Measurements from ENCODE around the gene CDNF.
A peak's percentile ranks its signal among the peaks of the same experiment; 100 is the strongest.

The CDNF gene

DNA sequence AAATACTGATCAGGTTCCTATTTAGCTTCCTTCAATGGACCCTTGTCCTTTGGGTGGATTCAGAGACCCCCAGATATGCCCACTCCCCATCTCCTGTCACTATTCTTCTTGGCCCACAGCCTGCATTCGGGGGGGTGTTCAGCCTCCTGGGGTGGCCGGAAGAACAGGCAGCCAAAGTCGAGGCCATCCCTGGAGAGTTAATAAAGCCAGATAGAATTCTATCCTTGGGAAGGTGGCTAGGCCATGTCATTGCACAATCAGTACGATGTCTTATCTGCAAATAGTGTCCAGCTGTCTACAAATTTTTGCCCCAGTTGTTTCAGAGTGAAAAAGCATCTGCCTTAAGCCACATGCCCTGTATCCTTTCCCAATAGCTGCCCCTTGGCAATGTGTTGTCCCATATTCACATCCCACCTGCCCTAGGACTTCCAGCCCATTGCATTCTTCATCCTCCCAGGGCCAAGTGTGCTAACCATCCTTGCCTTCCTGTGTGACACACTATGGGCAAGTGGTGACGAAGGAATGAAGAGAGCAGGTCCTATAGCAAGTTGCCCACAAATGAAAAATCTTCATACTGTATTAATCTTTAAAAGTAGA, 53.3 kb downstream of the CDNF start:
- DNase-seq (ENCODE audit: extremely low read depth, low read depth) = no peak
- TF ChIP-seq, protein P1, sequence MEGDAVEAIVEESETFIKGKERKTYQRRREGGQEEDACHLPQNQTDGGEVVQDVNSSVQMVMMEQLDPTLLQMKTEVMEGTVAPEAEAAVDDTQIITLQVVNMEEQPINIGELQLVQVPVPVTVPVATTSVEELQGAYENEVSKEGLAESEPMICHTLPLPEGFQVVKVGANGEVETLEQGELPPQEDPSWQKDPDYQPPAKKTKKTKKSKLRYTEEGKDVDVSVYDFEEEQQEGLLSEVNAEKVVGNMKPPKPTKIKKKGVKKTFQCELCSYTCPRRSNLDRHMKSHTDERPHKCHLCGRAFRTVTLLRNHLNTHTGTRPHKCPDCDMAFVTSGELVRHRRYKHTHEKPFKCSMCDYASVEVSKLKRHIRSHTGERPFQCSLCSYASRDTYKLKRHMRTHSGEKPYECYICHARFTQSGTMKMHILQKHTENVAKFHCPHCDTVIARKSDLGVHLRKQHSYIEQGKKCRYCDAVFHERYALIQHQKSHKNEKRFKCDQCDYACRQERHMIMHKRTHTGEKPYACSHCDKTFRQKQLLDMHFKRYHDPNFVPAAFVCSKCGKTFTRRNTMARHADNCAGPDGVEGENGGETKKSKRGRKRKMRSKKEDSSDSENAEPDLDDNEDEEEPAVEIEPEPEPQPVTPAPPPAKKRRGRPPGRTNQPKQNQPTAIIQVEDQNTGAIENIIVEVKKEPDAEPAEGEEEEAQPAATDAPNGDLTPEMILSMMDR (IDR thresholded peaks at IDR 0.05; ENCODE audit: low read depth, low read length) = no peak

DNA sequence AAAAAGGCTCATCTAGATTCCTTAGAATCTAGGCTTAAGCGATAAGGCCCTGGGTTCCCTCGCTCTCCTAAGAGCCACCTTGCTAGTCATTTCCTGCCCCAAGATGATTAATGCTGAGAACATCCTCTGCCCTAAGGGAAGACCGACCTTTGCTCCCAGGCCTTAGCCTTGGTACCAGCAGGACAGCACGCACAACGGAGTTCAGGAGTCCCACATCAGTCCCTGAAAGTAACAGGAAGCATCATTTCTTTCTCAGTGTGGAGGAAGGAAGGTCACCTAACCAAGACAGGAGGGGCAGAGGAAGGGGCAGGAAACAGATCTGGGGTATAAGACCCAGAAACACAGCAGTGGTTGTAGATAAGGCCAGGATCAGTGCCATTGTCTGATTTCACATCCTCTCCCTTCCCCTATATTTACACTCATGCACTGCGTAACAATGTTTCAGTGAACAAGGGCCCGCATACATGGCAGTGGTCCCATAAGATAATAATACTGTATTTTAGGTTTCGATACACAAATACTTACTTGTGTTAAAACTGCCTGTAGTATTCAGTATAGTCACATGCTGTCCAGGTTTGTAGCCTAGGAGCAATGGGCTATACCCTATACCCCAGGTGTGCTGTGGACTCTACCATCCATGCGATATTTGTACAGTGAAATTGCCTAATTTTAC, 55.0 kb downstream of the CDNF start:
- DNase-seq (ENCODE audit: extremely low read depth, low read depth) = no peak
- TF ChIP-seq, protein P1 (IDR thresholded peaks at IDR 0.05; ENCODE audit: low read depth, low read length) = no peak

DNA sequence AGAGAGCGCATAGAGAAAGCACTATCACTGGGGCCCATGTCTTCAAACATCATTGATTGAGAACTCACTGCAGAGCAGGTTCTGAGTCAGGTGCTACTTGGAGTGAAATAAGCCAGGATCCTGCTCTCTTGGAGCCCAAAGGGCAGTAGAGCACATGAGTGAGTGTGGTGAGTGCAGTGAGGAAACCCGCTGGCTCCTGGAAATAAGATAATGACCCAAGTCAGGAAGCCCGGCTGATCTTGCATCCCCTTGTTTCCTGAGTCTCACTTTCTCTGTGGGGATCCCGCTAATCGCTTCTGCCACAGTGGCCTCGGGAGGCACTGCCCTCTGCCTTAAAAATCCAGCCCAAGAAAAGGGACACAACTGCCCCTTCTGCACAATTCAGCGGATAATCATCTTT, 56.1 kb downstream of the CDNF start:
- TF ChIP-seq, protein P1 (IDR thresholded peaks at IDR 0.05; ENCODE audit: low read depth, low read length) = no peak
- DNase-seq (ENCODE audit: extremely low read depth, low read depth) = no peak

DNA sequence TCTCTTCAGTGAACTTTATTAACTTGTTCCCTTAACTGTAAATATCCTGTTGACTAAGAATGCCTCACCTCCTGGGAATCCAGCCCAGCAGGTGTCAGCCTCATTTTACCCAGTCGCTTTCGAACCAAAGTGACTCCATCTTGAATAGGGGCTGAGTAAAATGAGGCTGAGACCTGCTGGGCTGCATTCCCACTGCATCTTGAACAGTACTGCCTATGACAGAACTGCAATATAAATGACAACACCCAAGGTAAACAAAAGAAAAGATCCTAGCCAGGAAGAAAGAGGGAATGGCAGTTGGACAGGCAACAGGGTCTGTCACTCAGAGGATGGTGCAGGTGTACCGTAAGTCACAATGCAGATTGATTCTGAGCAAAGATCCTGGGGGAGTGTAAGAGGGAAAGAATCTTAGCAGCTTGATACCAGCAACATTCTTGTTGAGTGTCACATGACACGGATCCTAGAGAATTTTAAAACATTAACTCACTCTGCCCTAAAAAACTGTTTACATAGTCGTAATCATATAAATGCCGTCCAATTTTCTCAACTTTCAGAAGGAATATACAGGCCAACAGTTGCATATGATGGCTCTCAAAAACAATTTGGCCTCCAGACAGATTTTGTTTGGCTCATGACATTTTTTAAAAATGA, 58.7 kb downstream of the CDNF start:
- peak; percentile 68 for DNase-seq (ENCODE audit: extremely low read depth, low read depth)
- TF ChIP-seq, protein P1 (IDR thresholded peaks at IDR 0.05; ENCODE audit: low read depth, low read length) = no peak

DNA sequence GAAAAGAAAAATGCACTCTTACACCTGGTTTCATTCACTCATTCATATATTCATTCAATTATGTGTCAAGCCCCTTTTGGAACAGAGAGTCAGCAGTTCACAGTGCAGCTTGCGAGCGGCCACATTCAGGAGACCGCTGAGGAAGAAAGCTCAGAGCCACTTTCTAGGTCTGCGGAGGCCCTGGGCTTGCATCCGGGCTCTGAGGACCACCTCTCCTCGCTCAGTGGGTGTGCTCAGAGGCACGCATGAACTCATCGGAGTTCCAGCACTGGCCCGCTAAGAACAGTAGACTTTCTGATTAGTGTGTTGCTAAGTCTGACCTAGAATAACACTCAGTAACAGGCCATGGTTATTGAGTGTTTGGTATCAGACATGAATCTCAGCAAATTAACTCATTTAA, 61.3 kb downstream of the CDNF start:
- TF ChIP-seq, protein P1 (IDR thresholded peaks at IDR 0.05; ENCODE audit: low read depth, low read length) = no peak
- DNase-seq (ENCODE audit: extremely low read depth, low read depth) = no peak

DNA sequence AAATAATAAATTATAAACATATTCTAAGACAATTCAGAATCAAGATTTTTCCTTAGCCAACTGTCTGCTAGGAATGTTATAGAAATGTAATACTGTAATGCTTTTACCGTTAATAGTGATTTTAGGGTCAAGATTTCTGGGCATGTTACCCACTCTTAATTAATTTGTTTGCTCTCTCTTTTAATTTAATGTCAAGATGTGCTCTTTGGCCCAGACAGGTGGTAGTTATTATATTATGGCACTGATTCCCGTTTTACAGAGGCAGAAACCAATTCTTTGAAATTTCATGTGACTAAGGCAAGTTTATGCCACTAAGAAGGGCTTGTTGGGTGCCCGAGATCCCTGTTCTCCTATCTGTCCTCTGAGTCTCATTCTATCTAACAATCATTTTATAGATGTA, 62.2 kb downstream of the CDNF start:
- peak; percentile 34 for DNase-seq (ENCODE audit: extremely low read depth, low read depth)
- TF ChIP-seq, protein P1 (IDR thresholded peaks at IDR 0.05; ENCODE audit: low read depth, low read length) = no peak

DNA sequence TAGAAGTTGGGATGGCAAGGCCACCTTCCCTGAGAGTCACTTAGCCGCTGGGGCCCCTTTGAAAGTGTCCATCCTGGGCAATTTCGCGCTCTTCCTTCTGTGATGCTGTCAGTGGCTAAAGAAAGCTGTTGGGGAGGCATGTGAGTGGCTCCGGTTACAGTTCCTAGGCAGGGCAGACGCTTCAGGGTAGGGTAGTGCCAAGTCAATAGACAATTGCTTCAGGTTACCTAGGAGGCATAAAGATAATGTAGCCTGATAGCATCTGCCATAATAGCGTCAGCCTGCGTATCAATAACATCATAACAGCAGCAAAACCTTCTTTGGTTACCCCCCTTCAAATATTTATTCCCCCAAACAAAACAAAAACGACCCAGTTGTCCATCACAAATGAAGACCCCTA, 63.0 kb downstream of the CDNF start, which contains the start of gene FAM107B:
Gene FAM107B, minus strand, starts transcription at position 101 of the 400 bp plus-strand sequence. CDS start 234 bp downstream, outside the sequence.
- no peak for DNase-seq (ENCODE audit: extremely low read depth, low read depth)

More for the DNA sequence above, 63.0 kb downstream of the CDNF start, which contains the start of gene FAM107B:
- TF ChIP-seq, protein P1 (IDR thresholded peaks at IDR 0.05; ENCODE audit: low read depth, low read length) = no peak

Measured in AG09319 (cell line).